GM19324 (cell line): ENCODE measurements around the gene UNC13A.

Experiments
- ATAC-seq: cut with Tn5 transposase; IDR thresholded peaks from one replicate; pipeline ENCODE4 v1.9.1; 2021; ENCODE audit warnings: mild to moderate bottlenecking, moderate library complexity; ENCODE audit not compliant: unreplicated experiment, low FRiP score

Gene UNC13A

GRCh38 chr19:17711851-17712250, 23.7 kb upstream of the UNC13A start:
- no peak for ATAC-seq

GRCh38 chr19:17706750-17707181, 18.6 kb upstream of the UNC13A start:
- no peak for ATAC-seq

- no peak for ATAC-seq
Observed at GRCh38 chr19:17703824-17704463, 15.8 kb upstream of the UNC13A start.

- ATAC-seq: no peak
Observed at GRCh38 chr19:17695198-17695597, 7.0 kb upstream of the UNC13A start.

- ATAC-seq: no peak
Observed at GRCh38 chr19:17692566-17692965, 4.4 kb upstream of the UNC13A start.

GRCh38 chr19:17688853-17689595, 870 bp upstream of the UNC13A start:
- no peak for ATAC-seq

- no peak for ATAC-seq
Observed at GRCh38 chr19:17687141-17687856, 855 bp downstream of the UNC13A start.

GRCh38 chr19:17686592-17687024, 1.5 kb downstream of the UNC13A start:
- no peak for ATAC-seq

GRCh38 chr19:17686023-17686521, 2.1 kb downstream of the UNC13A start:
- ATAC-seq: no peak

- ATAC-seq: no peak
Observed at GRCh38 chr19:17685451-17686022, 2.6 kb downstream of the UNC13A start.

GRCh38 chr19:17684256-17684655, 3.9 kb downstream of the UNC13A start:
- no peak for ATAC-seq

GRCh38 chr19:17683078-17683477, 5.1 kb downstream of the UNC13A start:
- ATAC-seq: no peak

- no peak for ATAC-seq
Observed at GRCh38 chr19:17682273-17682672, 5.9 kb downstream of the UNC13A start.

GRCh38 chr19:17681505-17682125, 6.5 kb downstream of the UNC13A start:
- no peak for ATAC-seq

- no peak for ATAC-seq
Observed at GRCh38 chr19:17680230-17680722, 7.9 kb downstream of the UNC13A start.

- ATAC-seq: no peak
Observed at GRCh38 chr19:17679526-17680229, 8.5 kb downstream of the UNC13A start.

- no peak for ATAC-seq
Observed at GRCh38 chr19:17678836-17679235, 9.3 kb downstream of the UNC13A start.

GRCh38 chr19:17677002-17677401, 11.2 kb downstream of the UNC13A start:
- no peak for ATAC-seq

GRCh38 chr19:17676295-17676694, 11.9 kb downstream of the UNC13A start:
- no peak for ATAC-seq
